Endodermal cell (in vitro differentiated cells): ENCODE measurements around the gene TRMT112. TPM values are rescaled to one million over a fixed set of nuclear protein-coding genes. Genes with fewer than 3 reads are reported as not detected.

ENCODE experiments used
- DNase-seq: peaks from one replicate; pipeline ENCODE4 v3.0.0-alpha.2; 2017
- H3K27ac ChIP-seq: 2 replicates; pipeline ENCODE4 v1.5.1; 2013; ENCODE audit warnings: mild to moderate bottlenecking, low read depth, low read length, moderate library complexity
- H3K27me3 ChIP-seq: 2 replicates; pipeline ENCODE4 v1.6.1; 2013; ENCODE audit warnings: mild to moderate bottlenecking, low read length, moderate library complexity; ENCODE audit not compliant: insufficient read depth, control insufficient read depth, poor library complexity, severe bottlenecking
- H3K36me3 ChIP-seq: 2 replicates; pipeline ENCODE4 v1.7.0; 2013; ENCODE audit warnings: mild to moderate bottlenecking, low read length, moderate library complexity; ENCODE audit not compliant: control insufficient read depth, insufficient read depth
- H3K4me1 ChIP-seq: one replicate; pipeline ENCODE4 v1.7.0; 2013; ENCODE audit warnings: low read length; ENCODE audit not compliant: control insufficient read depth, insufficient read depth
- H3K4me3 ChIP-seq: 2 replicates; pipeline ENCODE4 v1.5.1; 2013; ENCODE audit warnings: mild to moderate bottlenecking, low read length, moderate library complexity
- H3K9ac ChIP-seq: 2 replicates; pipeline ENCODE4 v1.6.1; 2013; ENCODE audit warnings: mild to moderate bottlenecking, low read length, moderate library complexity; ENCODE audit not compliant: poor library complexity, severe bottlenecking; ENCODE audit errors: extremely low read depth
- H3K9me3 ChIP-seq: 2 replicates; pipeline ENCODE4 v1.6.1; 2013; ENCODE audit warnings: mild to moderate bottlenecking, low read length, moderate library complexity; ENCODE audit not compliant: control insufficient read depth
- H3K27ac Mint-ChIP-seq: 2 replicates; pipeline ENCODE4 v1.8.0; 2020; ENCODE audit warnings: mixed read lengths
- H3K27me3 Mint-ChIP-seq: 2 replicates; pipeline ENCODE4 v1.8.0; 2021; ENCODE audit warnings: mild to moderate bottlenecking, mixed read lengths; ENCODE audit not compliant: insufficient read depth
- H3K36me3 Mint-ChIP-seq: 2 replicates; pipeline ENCODE4 v1.8.0; 2020; ENCODE audit warnings: low read depth, mixed read lengths
- H3K4me1 Mint-ChIP-seq: 2 replicates; pipeline ENCODE4 v1.8.0; 2020; ENCODE audit warnings: mixed read lengths
- H3K4me3 Mint-ChIP-seq: 2 replicates; pipeline ENCODE4 v1.8.0; 2020; ENCODE audit warnings: mild to moderate bottlenecking, moderate library complexity, mixed read lengths
- H3K9me3 Mint-ChIP-seq: 2 replicates; pipeline ENCODE4 v1.8.0; 2020; ENCODE audit warnings: mild to moderate bottlenecking, mixed read lengths
- WGBS, 2 experiments: methylation state at CpG; one replicate each; pipeline versions ENCODE4 v1.1.5 to v1.1.7; 2013; ENCODE audit warnings: missing lambda C conversion rate in 2 of 2, mixed read lengths in 1 of 2; ENCODE audit not compliant: insufficient coverage in 1 of 2, insufficient read length in 1 of 2; 5-methylcytosine and 5-hydroxymethylcytosine counted together
- long read RNA-seq, 4 experiments: library from polyadenylated mRNA in 2 of 4; library from RNA in 1 of 4; library from capped mRNA in 1 of 4; stranded (forward) in 3 of 4; unstranded in 1 of 4; transcript quantifications; one replicate each; pipeline ENCODE4 v2.0.0, GENCODE V29; 2020 to 2021; ENCODE audit warnings: inconsistent platforms in 1 of 4
- polyA plus RNA-seq, 2 experiments: library from polyadenylated mRNA; stranded (reverse); fragments of 50-300 nt; gene quantifications; one replicate each; pipeline ENCODE4 v1.2.3, GENCODE V29; 2013
- total RNA-seq, 2 donors: library from RNA; stranded (reverse); fragmentation: NEBNext Ultra II Directional in 1 of 2; extraction: Animal tissue kit (Norgen Biotek cat#: 25700) in 1 of 2; gene quantifications; 2 replicates in 1 of 2; 3 replicates in 1 of 2; pipeline ENCODE4 v1.2.1, GENCODE V29; 2021
- TF ChIP-seq, protein P1 (sequence below): fragments of 200-600 bp; sonication (generic); conservative IDR thresholded peaks from 2 replicates; pipeline ENCODE4 v1.5.0; 2021; ENCODE audit warnings: antibody characterized with exemption, mild to moderate bottlenecking

The TRMT112 gene
- 100 to 1,000 TPM; 265 to 352 TPM for total RNA-seq
- 224 TPM for polyA plus RNA-seq (2013, experiment 1 of 2)
- polyA plus RNA-seq (2013, experiment 2 of 2) = 197 TPM
- long read RNA-seq, experiment 1, transcript TRMT112-206 (4 exons, 1,106 nt) = major isoform, 114 of 126 reads
- long read RNA-seq, experiment 1, partial matches to known transcripts = 3 of 126 reads
- long read RNA-seq, experiment 1, other reads (novel, unspliced or antisense) = 0 of 126 reads
- long read RNA-seq, experiment 2, transcript TRMT112-206 (4 exons, 1,106 nt) = major isoform, 120 of 134 reads
- long read RNA-seq, experiment 2, transcript TRMT112-205 (3 exons, 659 nt) = minor isoform, 6 of 134 reads
- long read RNA-seq, experiment 2, partial matches to known transcripts = 0 of 134 reads
- long read RNA-seq, experiment 2, other reads (novel, unspliced or antisense) = 3 of 134 reads
- long read RNA-seq, experiment 3, transcript TRMT112-206 (4 exons, 1,106 nt) = major isoform, 52 of 59 reads
- long read RNA-seq, experiment 3, partial matches to known transcripts = 1 of 59 reads
- long read RNA-seq, experiment 3, other reads (novel, unspliced or antisense) = 2 of 59 reads
- long read RNA-seq, experiment 4, transcript TRMT112-206 (4 exons, 1,106 nt) = major isoform, 43 of 57 reads
- long read RNA-seq, experiment 4, partial matches to known transcripts = 0 of 57 reads
- long read RNA-seq, experiment 4, other reads (novel, unspliced or antisense) = 6 of 57 reads

DNA sequence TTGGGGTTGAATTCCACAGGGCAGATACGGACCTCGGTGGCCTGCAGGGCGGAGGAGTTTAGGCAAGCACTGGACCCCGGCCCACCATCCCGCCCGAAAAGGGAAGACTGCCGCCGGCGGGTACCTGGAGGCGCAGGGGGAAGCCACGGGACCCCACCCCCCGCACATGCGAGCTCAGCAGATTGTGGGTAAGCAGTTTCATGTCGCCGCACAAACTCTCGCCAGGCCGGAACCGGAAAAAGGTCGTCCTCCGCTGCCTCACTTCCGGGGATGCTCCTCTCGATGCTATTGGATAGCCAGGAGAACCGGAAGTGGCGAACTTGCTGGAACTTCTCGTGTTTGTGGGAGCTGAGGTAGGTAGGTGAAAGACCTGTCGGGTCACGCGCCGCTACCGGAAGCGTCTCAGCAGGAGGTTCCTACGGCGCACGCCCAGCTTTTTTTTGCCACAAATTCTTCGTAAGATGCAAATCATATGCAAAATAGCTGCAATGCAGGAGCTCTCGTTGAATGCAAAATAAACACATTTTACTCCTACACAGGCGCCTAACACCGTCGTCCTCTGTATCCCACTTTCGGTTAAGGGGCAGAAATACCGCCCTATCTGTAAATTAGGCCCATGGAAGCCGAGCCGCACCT is at the start of gene TRMT112:
TRMT112 (minus strand) TSS at position 235 of the 636 bp plus-strand sequence; CDS start at position 202, 33 bp downstream.
- peaks cover 47% of the 10 kb centered on the region for H3K36me3 Mint-ChIP-seq
- H3K27ac Mint-ChIP-seq = peak within 1 kb of the TSS; percentile 99
- Histone ChIP-seq H3K9ac (peak within 1 kb of the TSS; percentile 93), H3K27me3 (no peaks in the 10 kb centered on the region), H3K4me3 (peak within 1 kb of the TSS; percentile 84), H3K4me1 (peaks cover 5% of the 10 kb centered on the region), H3K27ac (peak within 1 kb of the TSS; percentile 98), H3K9me3 (no peaks in the 10 kb centered on the region), H3K36me3 (peaks cover 51% of the 10 kb centered on the region)
- 0% methylated on average over 40 to 43 of the region's 43 CpGs for WGBS, 2 experiments
- TF ChIP-seq, protein P1, sequence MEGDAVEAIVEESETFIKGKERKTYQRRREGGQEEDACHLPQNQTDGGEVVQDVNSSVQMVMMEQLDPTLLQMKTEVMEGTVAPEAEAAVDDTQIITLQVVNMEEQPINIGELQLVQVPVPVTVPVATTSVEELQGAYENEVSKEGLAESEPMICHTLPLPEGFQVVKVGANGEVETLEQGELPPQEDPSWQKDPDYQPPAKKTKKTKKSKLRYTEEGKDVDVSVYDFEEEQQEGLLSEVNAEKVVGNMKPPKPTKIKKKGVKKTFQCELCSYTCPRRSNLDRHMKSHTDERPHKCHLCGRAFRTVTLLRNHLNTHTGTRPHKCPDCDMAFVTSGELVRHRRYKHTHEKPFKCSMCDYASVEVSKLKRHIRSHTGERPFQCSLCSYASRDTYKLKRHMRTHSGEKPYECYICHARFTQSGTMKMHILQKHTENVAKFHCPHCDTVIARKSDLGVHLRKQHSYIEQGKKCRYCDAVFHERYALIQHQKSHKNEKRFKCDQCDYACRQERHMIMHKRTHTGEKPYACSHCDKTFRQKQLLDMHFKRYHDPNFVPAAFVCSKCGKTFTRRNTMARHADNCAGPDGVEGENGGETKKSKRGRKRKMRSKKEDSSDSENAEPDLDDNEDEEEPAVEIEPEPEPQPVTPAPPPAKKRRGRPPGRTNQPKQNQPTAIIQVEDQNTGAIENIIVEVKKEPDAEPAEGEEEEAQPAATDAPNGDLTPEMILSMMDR = no peak
- no peaks in the 10 kb centered on the region for H3K27me3 Mint-ChIP-seq
- no peaks in the 10 kb centered on the region for H3K9me3 Mint-ChIP-seq
- H3K4me3 Mint-ChIP-seq = peak within 1 kb of the TSS; percentile 94
- peaks cover 12% of the 10 kb centered on the region for H3K4me1 Mint-ChIP-seq
- peak; percentile 98 for DNase-seq

DNA sequence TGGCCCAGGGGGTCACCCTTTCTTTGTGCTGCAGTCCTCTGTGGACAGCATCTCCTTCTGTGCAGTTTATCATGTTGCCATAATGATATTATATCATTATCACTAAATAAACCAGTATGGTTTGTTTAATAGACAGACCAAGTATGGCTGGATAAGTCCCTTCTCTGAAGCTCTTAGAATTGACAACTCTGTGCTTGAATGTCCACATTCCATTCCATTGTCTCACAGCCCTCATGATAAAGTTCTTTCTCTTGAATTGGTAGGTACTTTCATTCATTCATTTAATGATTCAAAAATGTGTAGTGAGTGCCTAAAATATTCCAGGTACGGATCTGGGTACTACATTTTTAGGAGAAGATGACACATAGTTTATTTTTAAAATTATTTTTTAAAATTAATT is 49.4 kb upstream of the TRMT112 start:
- Histone ChIP-seq H3K4me3 (no peak overlapping the region), H3K27me3 (no peaks in the 10 kb centered on the region), H3K9ac (no peak overlapping the region), H3K9me3 (no peaks in the 10 kb centered on the region), H3K4me1 (no peaks in the 10 kb centered on the region), H3K36me3 (peaks cover 50% of the 10 kb centered on the region), H3K27ac (no peak overlapping the region)
- Mint-ChIP-seq H3K27me3 (no peaks in the 10 kb centered on the region), H3K27ac (no peak overlapping the region), H3K4me3 (no peak overlapping the region), H3K4me1 (no peaks in the 10 kb centered on the region), H3K36me3 (peaks cover 67% of the 10 kb centered on the region), H3K9me3 (no peaks in the 10 kb centered on the region)
- WGBS, 2 experiments = no CpG with 5 or more reads among the region's 1 CpG
- TF ChIP-seq, protein P1 = no peak
- DNase-seq = no peak

DNA sequence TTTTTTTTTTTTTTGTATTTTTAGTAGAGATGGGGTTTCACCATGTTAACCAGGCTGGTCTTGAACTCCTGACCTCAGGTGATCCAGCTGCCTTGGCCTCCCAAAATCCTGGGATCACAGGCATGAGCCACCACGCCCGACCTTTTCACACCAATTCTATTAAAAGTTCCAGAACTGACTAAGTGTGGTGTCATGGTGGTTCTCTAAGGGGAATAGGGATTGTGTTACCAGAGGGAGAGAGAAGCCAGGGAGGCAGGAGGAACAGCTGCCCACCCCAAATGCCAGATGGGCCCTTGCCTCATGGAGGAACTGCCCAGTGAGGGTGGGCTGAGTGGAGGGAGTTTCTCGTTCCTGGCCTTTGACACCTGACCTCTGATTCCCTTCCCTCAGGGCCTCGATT is 47.6 kb upstream of the TRMT112 start:
- no peak overlapping the region for H3K9ac ChIP-seq
- H3K36me3 ChIP-seq = peaks cover 55% of the 10 kb centered on the region
- H3K27me3 Mint-ChIP-seq = no peaks in the 10 kb centered on the region

More for the DNA sequence above, 47.6 kb upstream of the TRMT112 start:
- Mint-ChIP-seq H3K4me3 (no peak overlapping the region), H3K4me1 (peaks cover 2% of the 10 kb centered on the region), H3K27ac (no peak overlapping the region), H3K9me3 (no peaks in the 10 kb centered on the region), H3K36me3 (peaks cover 66% of the 10 kb centered on the region)
- Histone ChIP-seq H3K27ac (no peak overlapping the region), H3K27me3 (no peaks in the 10 kb centered on the region), H3K4me3 (no peak overlapping the region), H3K9me3 (no peaks in the 10 kb centered on the region), H3K4me1 (no peaks in the 10 kb centered on the region)
- WGBS, 2 experiments = 88% methylated on average over 4 of the region's 4 CpGs; no CpG with 5 or more reads in 1 of the 2 experiments
- TF ChIP-seq, protein P1 = no peak
- DNase-seq = no peak
